ENCODE data around the gene THEM5. TPM values are rescaled to one million over a fixed set of nuclear protein-coding genes. Genes with fewer than 3 reads are reported as not detected.
A peak's percentile ranks its signal among the peaks of the same experiment; 100 is the strongest.

THEM5 gene
- polyA plus RNA-seq, 3 donors, result not detected

- no peaks in the 10 kb centered on the region for H3K9me3 ChIP-seq (replicated peaks in 1 of 2; ENCODE audit: control insufficient read depth in 1 of 2, insufficient read depth in 1 of 2, low read length in 2 of 2)
- peaks cover 0 to 2% of the 10 kb centered on the region in 2 donors for H3K27me3 ChIP-seq (ENCODE audit: control insufficient read depth in 2 of 2, insufficient read depth in 2 of 2, low read length in 2 of 2)
- Mint-ChIP-seq H3K36me3 (no peaks in the 10 kb centered on the region), H3K4me3 (no peak overlapping the region), H3K4me1 (peaks cover 15% of the 10 kb centered on the region), H3K9me3 (no peaks in the 10 kb centered on the region), H3K27ac (no peak overlapping the region), H3K27me3 (ENCODE audit: low read depth in 3 of 3) (peaks cover 17 to 23% (median 17%) of the 10 kb centered on the region in 3 donors)
- no peak overlapping the region for H2AFZ ChIP-seq (ENCODE audit: insufficient read depth, low read depth, low read length, poor library complexity, severe bottlenecking)
- H3K36me3 ChIP-seq (replicated peaks in 1 of 2; ENCODE audit: control insufficient read depth in 1 of 2, insufficient read depth in 2 of 2, low read length in 2 of 2), result no peaks in the 10 kb centered on the region
- intact Hi-C loops (cut with micrococcal nuclease), result no loop called here
- peaks cover 0 to 6% of the 10 kb centered on the region in 2 donors for H3K4me1 ChIP-seq (ENCODE audit: control insufficient read depth in 1 of 2, insufficient read depth in 2 of 2, low read length in 2 of 2)
- no peak overlapping the region for H3K9ac ChIP-seq (ENCODE audit: insufficient read depth, low read length, poor library complexity, severe bottlenecking)
- TF ChIP-seq, protein P1, sequence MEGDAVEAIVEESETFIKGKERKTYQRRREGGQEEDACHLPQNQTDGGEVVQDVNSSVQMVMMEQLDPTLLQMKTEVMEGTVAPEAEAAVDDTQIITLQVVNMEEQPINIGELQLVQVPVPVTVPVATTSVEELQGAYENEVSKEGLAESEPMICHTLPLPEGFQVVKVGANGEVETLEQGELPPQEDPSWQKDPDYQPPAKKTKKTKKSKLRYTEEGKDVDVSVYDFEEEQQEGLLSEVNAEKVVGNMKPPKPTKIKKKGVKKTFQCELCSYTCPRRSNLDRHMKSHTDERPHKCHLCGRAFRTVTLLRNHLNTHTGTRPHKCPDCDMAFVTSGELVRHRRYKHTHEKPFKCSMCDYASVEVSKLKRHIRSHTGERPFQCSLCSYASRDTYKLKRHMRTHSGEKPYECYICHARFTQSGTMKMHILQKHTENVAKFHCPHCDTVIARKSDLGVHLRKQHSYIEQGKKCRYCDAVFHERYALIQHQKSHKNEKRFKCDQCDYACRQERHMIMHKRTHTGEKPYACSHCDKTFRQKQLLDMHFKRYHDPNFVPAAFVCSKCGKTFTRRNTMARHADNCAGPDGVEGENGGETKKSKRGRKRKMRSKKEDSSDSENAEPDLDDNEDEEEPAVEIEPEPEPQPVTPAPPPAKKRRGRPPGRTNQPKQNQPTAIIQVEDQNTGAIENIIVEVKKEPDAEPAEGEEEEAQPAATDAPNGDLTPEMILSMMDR (IDR thresholded peaks at IDR 0.05), result no peak
- H3K79me2 ChIP-seq (ENCODE audit: insufficient read depth, low read length), result no peaks in the 10 kb centered on the region
- H3K27ac ChIP-seq (ENCODE audit: low read depth in 1 of 2, low read length in 2 of 2), result no peak overlapping the region
- WGBS (ENCODE audit: insufficient coverage), result 93% methylated on average over 3 of the region's 7 CpGs
- no peak for DNase-seq
- no peak overlapping the region for H3K4me3 ChIP-seq (replicated peaks in 1 of 3; ENCODE audit: low read depth in 2 of 3, low read length in 3 of 3)
- no peak overlapping the region for H3K4me2 ChIP-seq (replicated peaks; ENCODE audit: extremely low read depth, low read length, poor library complexity, severe bottlenecking)
- no peaks in the 10 kb centered on the region for H4K20me1 ChIP-seq (ENCODE audit: insufficient read depth, low read length)
These were observed 47.3 kb downstream of the THEM5 start for GRCh38 chr1:151806170-151806569.

DNA sequence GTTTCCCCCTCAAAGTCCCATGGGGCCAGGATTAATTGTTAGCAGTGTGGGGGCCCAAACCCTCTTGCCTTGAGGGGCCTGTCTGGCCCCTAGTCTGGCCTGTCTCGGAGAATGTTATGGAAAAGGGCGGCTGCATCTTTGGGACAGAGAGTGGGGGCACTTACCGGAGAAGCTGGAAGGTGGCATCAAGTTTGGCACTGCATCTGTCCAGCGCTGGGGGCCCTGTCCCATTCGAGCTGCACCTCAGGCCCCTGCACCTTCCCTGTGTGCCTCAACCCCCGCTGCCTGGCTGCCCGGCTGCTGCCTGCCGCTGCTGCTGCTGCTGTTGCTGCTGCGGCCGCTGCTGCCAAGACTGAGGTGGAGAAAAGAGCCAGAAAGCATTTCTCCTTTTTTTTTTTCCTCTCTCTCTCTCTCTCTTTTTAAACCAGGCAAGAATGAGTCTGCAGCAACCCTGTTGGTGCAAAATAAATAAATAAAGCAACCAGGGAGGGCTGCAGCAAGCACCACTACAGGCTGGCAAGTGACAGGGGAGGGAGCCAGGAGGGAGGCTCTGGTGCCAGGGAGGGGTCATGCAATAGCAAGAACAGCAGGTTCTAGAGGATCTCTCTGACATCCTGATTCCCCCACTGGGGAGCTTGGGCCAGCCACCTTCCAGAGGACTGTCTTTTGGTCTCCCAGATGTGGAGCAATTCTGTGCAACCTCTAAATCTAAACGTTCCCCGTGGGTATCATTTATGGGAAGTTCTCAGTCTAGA lies 48.3 kb downstream of the THEM5 start, which contains the start of gene LINGO4:
LINGO4 (minus strand) TSS at position 354 of the 755 bp plus-strand sequence. CDS start 2,715 bp downstream, outside the sequence.
- H3K36me3 ChIP-seq (replicated peaks in 1 of 2; ENCODE audit: control insufficient read depth in 1 of 2, insufficient read depth in 2 of 2, low read length in 2 of 2), result no peaks in the 10 kb centered on the region
- no peak within 1 kb of the TSS for H3K27ac ChIP-seq (ENCODE audit: low read depth in 1 of 2, low read length in 2 of 2)
- Mint-ChIP-seq H3K36me3 (no peaks in the 10 kb centered on the region), H3K4me3 (peak within 1 kb of the TSS in 1 of 2 donors; percentile 4), H3K27ac (no peak within 1 kb of the TSS), H3K9me3 (no peaks in the 10 kb centered on the region), H3K4me1 (peaks cover 16% of the 10 kb centered on the region), H3K27me3 (ENCODE audit: low read depth in 3 of 3) (peaks cover 22 to 28% (median 25%) of the 10 kb centered on the region in 3 donors)
- H4K20me1 ChIP-seq (ENCODE audit: insufficient read depth, low read length), result no peaks in the 10 kb centered on the region
- H3K9me3 ChIP-seq (replicated peaks in 1 of 2; ENCODE audit: control insufficient read depth in 1 of 2, insufficient read depth in 1 of 2, low read length in 2 of 2), result no peaks in the 10 kb centered on the region
- peaks cover 2 to 9% of the 10 kb centered on the region in 2 donors for H3K27me3 ChIP-seq (ENCODE audit: control insufficient read depth in 2 of 2, insufficient read depth in 2 of 2, low read length in 2 of 2)
- no peaks in the 10 kb centered on the region for H3K79me2 ChIP-seq (ENCODE audit: insufficient read depth, low read length)
- no peak within 1 kb of the TSS for H3K4me3 ChIP-seq (replicated peaks in 1 of 3; ENCODE audit: low read depth in 2 of 3, low read length in 3 of 3)
- DNase-seq, result no peak
- no peak within 1 kb of the TSS for H3K9ac ChIP-seq (ENCODE audit: insufficient read depth, low read length, poor library complexity, severe bottlenecking)
- 93% methylated on average over 10 of the region's 12 CpGs for WGBS (ENCODE audit: insufficient coverage)
- H3K4me1 ChIP-seq (ENCODE audit: control insufficient read depth in 1 of 2, insufficient read depth in 2 of 2, low read length in 2 of 2), result peaks cover 0 to 6% of the 10 kb centered on the region in 2 donors
- TF ChIP-seq, protein P1 (IDR thresholded peaks at IDR 0.05), result no peak
- intact Hi-C loops (cut with micrococcal nuclease), result no loop called here
- H2AFZ ChIP-seq (ENCODE audit: insufficient read depth, low read depth, low read length, poor library complexity, severe bottlenecking), result no peak within 1 kb of the TSS
- H3K4me2 ChIP-seq (replicated peaks; ENCODE audit: extremely low read depth, low read length, poor library complexity, severe bottlenecking), result no peak within 1 kb of the TSS
